ENCODE measurements around the gene HCN4.

- TF ChIP-seq CTCF (IDR thresholded peaks at IDR 0.05) = no peak
- no peak for TF ChIP-seq EP300 (IDR thresholded peaks at IDR 0.05)
- no peak for TF ChIP-seq POLR2A (IDR thresholded peaks at IDR 0.05)
Observed at GRCh38 chr15:73293773-73294172, 75.0 kb downstream of the HCN4 start.

All from tibial nerve (tissue), 4 donors.